ENCODE results near the gene B3GNT3. TPM values are rescaled to one million over a fixed set of nuclear protein-coding genes. Genes with fewer than 3 reads are reported as not detected.
"Not testable (repeated sequence)": the region's sequence is repeated elsewhere in the genome, so short reads cannot be mapped to it uniquely, and the experiment has no call there.

The B3GNT3 gene
- total and polyA plus RNA-seq, 2 of the 4 experiments (the other 2 are of a cell fraction): not detected

GRCh38 chr19:17780781-17781180, 14.2 kb upstream of the B3GNT3 start:
- Histone ChIP-seq H4K91ac (ENCODE audit: insufficient read depth, low read depth, low read length) (no peak overlapping the region), H3K36me3 (ENCODE audit: control insufficient read depth, insufficient read depth, low read length) (no peaks in the 10 kb centered on the region), H2BK20ac (ENCODE audit: low read depth, low read length) (no peak overlapping the region), H4K20me1 (ENCODE audit: insufficient read depth, low read length) (no peaks in the 10 kb centered on the region), H3K9me3 (ENCODE audit: control insufficient read depth, insufficient read depth, low read length) (no peaks in the 10 kb centered on the region), H2BK5ac (ENCODE audit: low read depth, low read length, poor library complexity, severe bottlenecking) (no peak overlapping the region), H3K4ac (ENCODE audit: low read depth, low read length) (no peak overlapping the region), H2BK15ac (ENCODE audit: low read depth, low read length) (no peak overlapping the region), H2AK9ac (replicated peaks; ENCODE audit: low read depth, low read length, poor library complexity) (no peak overlapping the region), H3K23ac (ENCODE audit: low read depth, low read length) (no peak overlapping the region), H3K27ac (ENCODE audit: insufficient read depth, low read length) (no peak overlapping the region), H2BK120ac (ENCODE audit: low read depth, low read length) (no peak overlapping the region), H4K8ac (ENCODE audit: low read depth in 2 of 2, low read length in 2 of 2) (no peak overlapping the region), H2AK5ac (ENCODE audit: low read depth, low read length) (no peak overlapping the region), H3K27me3 (ENCODE audit: control insufficient read depth, insufficient read depth, low read length) (no peaks in the 10 kb centered on the region; the same call in 1 of the 2 replicates), H4K5ac (ENCODE audit: low read depth, low read length) (no peak overlapping the region), H3K4me3 (ENCODE audit: insufficient read depth, low read depth, low read length) (no peak overlapping the region), H3K9ac (ENCODE audit: low read depth, low read length) (no peak overlapping the region), H3K79me1 (ENCODE audit: low read depth in 1 of 2, low read length in 2 of 2) (no peaks in the 10 kb centered on the region), H3K14ac (replicated peaks; ENCODE audit: low read depth, low read length) (no peak overlapping the region), H3K4me2 (ENCODE audit: low read depth, low read length) (no peak overlapping the region), H3K18ac (ENCODE audit: low read depth, low read length) (no peak overlapping the region), H2AFZ (replicated peaks; ENCODE audit: low read length, poor library complexity) (no peak overlapping the region), H3K9me1 (ENCODE audit: insufficient read depth, low read length) (no peaks in the 10 kb centered on the region), H3K4me1 (ENCODE audit: control insufficient read depth, insufficient read depth, low read length) (no peaks in the 10 kb centered on the region), H3K56ac (ENCODE audit: extremely low read depth, insufficient read depth, low read length) (no peak overlapping the region)
- no peak for TF ChIP-seq MAZ (IDR thresholded peaks at IDR 0.05; ENCODE audit: borderline replicate concordance, low read depth, low read length)
- no peak for TF ChIP-seq MAFK (IDR thresholded peaks at IDR 0.05; ENCODE audit: low read depth, low read length)
- no peak for TF ChIP-seq POLR2A (IDR thresholded peaks at IDR 0.05; ENCODE audit: low read depth, low read length)
- no peak for TF ChIP-seq RCOR1 (IDR thresholded peaks at IDR 0.05; ENCODE audit: insufficient replicate concordance, low read length)
- TF ChIP-seq CTCF (conservative IDR thresholded peaks at IDR 0.05; ENCODE audit: low read depth, low read length): no peak
- TF ChIP-seq CHD1 (IDR thresholded peaks at IDR 0.05; ENCODE audit: low read depth, low read length): no peak
- no peak for TF ChIP-seq FOS (IDR thresholded peaks at IDR 0.05; ENCODE audit: low read depth, low read length)
- no peak for TF ChIP-seq BHLHE40 (IDR thresholded peaks at IDR 0.05; ENCODE audit: low read depth, low read length)
- TF ChIP-seq NFE2L2 (IDR thresholded peaks at IDR 0.05; ENCODE audit: low read depth, low read length): no peak
- POLR2A ChIA-PET (ENCODE audit: unreplicated experiment): no interaction called here
- ATAC-seq (ENCODE audit: low read depth) (no peak), DNase-seq (no peak)
- CTCF ChIA-PET: no interaction called here
- WGBS, 2 experiments (ENCODE audit: extremely low coverage in 2 of 2, insufficient read length in 1 of 2): no CpG with 5 or more reads among the region's 2 CpGs
- no TSS peak for BruUV-seq (replicated peaks)
- dilution Hi-C loops (cut with HindIII; ENCODE audit: low sequenced_read_pairs, unreplicated experiment): no loop called here
- intact Hi-C loops (cut with micrococcal nuclease): loop anchor here (10.0 kb wide), 1 partner anchor 74 kb away; the partner anchor contains the start of gene RPL18A
- in situ Hi-C loops (cut with MboI; ENCODE audit: low sequenced_read_pairs): no loop called here

GRCh38 chr19:17783721-17784120, 11.2 kb upstream of the B3GNT3 start:
- H4K91ac ChIP-seq (ENCODE audit: insufficient read depth, low read depth, low read length); H3K4me2 ChIP-seq (ENCODE audit: low read depth, low read length); CTCF ChIA-PET; H2BK15ac ChIP-seq (ENCODE audit: low read depth, low read length); ATAC-seq (ENCODE audit: low read depth); H2BK5ac ChIP-seq (ENCODE audit: low read depth, low read length, poor library complexity, severe bottlenecking); H3K36me3 ChIP-seq (ENCODE audit: control insufficient read depth, insufficient read depth, low read length); H2BK20ac ChIP-seq (ENCODE audit: low read depth, low read length); H2AFZ ChIP-seq (replicated peaks; ENCODE audit: low read length, poor library complexity); H3K9me1 ChIP-seq (ENCODE audit: insufficient read depth, low read length); BruUV-seq (replicated peaks); H3K4ac ChIP-seq (ENCODE audit: low read depth, low read length); H3K4me1 ChIP-seq (ENCODE audit: control insufficient read depth, insufficient read depth, low read length); dilution Hi-C loops (cut with HindIII; ENCODE audit: low sequenced_read_pairs, unreplicated experiment); in situ Hi-C loops (cut with MboI; ENCODE audit: low sequenced_read_pairs); H3K79me1 ChIP-seq (ENCODE audit: low read depth in 1 of 2, low read length in 2 of 2); H3K18ac ChIP-seq (ENCODE audit: low read depth, low read length); H2BK120ac ChIP-seq (ENCODE audit: low read depth, low read length); H4K8ac ChIP-seq (ENCODE audit: low read depth in 2 of 2, low read length in 2 of 2); H3K14ac ChIP-seq (replicated peaks; ENCODE audit: low read depth, low read length); DNase-seq; H4K5ac ChIP-seq (ENCODE audit: low read depth, low read length); H3K9ac ChIP-seq (ENCODE audit: low read depth, low read length); H2AK9ac ChIP-seq (replicated peaks; ENCODE audit: low read depth, low read length, poor library complexity); H2AK5ac ChIP-seq (ENCODE audit: low read depth, low read length); H3K23ac ChIP-seq (ENCODE audit: low read depth, low read length); H4K20me1 ChIP-seq (ENCODE audit: insufficient read depth, low read length); H3K56ac ChIP-seq (ENCODE audit: extremely low read depth, insufficient read depth, low read length); POLR2A ChIA-PET (ENCODE audit: unreplicated experiment); H3K27ac ChIP-seq (ENCODE audit: insufficient read depth, low read length); H3K9me3 ChIP-seq (ENCODE audit: control insufficient read depth, insufficient read depth, low read length); H3K4me3 ChIP-seq (ENCODE audit: insufficient read depth, low read depth, low read length); H3K27me3 ChIP-seq (ENCODE audit: control insufficient read depth, insufficient read depth, low read length): not testable (repeated sequence)
- intact Hi-C loops (cut with micrococcal nuclease): loop anchor here (2.0 to 10.0 kb wide), 2 partner anchors 45 to 71 kb away; partner anchors contain the start of gene RPL18A
- no CpG with 5 or more reads among the region's 5 CpGs for WGBS, 2 experiments (ENCODE audit: extremely low coverage in 2 of 2, insufficient read length in 1 of 2)
